Measurements from ENCODE around the gene PCDH9.

PCDH9 gene

DNA sequence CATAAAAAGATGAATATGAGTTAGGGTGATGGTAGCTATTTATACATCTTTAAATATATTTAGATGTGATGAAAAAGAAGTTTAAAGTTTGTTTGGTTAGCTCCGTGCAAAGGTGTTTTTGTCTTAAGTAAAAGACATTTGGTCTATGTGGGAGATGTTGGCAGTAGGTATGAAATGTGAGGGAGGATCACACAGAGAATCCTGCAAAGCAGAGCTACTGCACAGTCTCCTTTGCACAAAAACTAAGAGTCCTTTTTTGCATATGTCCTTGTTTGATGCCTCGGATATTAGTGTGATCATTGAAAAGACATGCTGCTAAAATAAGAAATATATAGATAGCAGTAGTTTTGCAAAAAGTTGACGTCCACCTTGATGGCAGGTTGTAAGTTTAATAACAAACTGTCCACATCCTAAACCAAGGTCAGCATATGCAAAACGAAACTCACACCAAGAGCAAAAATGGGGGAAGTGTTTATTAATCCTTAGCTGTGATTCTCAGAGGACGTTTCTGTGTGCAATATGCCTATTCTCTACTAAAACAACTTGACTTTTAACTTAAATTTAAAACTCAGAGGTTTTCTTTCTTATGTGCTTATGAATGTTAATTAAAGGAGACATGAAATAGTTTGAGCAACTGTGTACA is 870.1 kb downstream of the PCDH9 start:
- DNase-seq (ENCODE audit: low read depth in 2 of 2, low spot score in 1 of 2): no peak

DNA sequence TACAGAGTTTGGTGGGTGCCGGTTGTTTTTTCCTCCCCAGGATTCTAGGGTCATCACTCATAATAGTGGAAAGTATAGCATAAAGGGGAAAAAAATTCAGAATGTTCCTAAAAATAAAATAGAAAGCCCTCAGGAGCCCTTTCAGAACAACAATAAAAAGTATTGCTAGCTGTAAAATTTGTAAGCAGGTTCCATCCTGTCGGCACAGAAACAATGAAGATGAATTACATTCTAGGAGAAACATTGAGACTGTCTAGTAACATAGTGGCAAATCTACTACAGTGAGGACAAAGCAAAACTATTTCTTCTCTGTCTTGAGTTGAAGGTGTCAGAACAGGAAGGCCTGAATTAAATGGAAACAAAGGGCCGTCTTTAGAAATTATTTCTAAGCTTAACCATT is 870.7 kb downstream of the PCDH9 start:
- DNase-seq (ENCODE audit: low read depth in 2 of 2, low spot score in 1 of 2): no peak

DNA sequence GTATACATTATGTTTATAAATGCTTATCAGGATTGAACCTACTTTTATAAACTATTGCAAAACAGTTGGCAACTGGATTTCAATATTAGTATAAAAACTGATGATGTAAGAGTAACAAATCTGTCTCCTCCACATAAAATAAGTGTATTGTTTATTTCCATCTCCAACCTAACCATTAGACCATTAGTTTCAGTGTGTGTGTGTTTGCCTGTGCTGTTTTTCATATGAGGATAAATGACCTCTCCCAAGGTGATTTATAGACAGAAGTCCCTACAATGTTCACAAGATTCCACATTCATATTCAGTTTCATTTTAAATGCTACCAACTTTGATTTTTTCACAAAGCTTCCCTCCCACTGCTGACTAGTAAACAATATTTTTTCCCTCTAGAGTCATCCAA is 871.6 kb downstream of the PCDH9 start:
- DNase-seq (ENCODE audit: low read depth in 2 of 2, low spot score in 1 of 2): no peak

DNA sequence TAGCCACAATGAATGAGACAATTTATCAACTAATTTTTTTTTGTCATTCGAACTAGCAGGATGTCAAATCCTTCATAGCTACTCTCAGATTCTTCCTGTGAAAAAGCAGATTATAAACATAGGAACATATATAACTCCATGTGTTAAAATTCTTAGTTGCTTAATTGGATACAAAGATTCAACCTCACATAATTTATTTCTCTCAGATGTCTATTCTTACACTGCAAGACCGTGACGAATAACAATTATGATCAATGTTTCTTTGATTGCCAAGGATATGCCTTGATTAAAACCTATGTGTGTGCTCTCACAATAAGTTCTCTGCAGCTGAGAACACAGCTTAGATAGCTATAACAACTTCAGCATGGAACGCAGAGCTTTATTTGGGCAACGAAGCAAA is 872.7 kb downstream of the PCDH9 start:
- DNase-seq (ENCODE audit: low read depth in 2 of 2, low spot score in 1 of 2): no peak

DNA sequence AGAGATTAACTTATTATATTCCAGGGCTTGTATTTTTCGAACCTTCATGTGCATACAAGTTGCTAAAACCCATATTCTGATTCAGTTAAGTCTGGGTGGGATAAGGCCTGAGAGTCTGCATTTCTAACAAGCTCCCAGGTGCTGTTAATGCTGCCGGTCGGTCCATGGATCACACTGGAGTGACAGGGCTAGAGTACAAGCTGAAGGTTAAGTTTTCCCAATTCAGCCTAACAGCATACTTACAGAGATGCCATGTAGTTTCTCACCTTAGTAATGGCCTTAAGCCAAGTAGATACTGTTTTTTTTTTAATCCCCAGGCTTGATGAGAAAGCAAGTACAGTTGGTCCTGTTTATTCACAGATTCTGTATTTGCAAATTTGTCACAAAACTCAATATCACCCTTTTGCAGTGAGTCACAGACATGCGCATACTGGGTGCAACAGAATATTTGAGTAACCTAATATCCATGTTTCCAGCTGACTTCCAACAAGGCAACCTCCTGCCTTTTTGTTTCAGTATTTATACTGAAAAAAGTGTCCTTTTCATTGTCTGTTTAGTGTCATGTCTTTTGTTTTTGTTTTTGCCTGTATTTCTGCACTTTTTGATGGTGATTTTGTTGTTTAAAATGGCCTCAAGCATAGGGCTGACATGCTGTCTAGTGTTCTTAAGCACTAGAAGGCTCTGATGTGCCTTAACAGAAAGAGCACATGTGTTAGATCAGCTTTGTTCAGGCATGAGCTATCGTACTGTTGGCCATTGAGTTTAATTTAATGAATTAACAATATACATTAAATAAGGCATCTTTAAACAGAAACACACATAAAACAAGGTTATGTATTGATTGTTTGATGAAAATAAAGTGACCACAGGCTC is 875.0 kb downstream of the PCDH9 start:
- no peak for DNase-seq (ENCODE audit: low read depth in 2 of 2, low spot score in 1 of 2)

DNA sequence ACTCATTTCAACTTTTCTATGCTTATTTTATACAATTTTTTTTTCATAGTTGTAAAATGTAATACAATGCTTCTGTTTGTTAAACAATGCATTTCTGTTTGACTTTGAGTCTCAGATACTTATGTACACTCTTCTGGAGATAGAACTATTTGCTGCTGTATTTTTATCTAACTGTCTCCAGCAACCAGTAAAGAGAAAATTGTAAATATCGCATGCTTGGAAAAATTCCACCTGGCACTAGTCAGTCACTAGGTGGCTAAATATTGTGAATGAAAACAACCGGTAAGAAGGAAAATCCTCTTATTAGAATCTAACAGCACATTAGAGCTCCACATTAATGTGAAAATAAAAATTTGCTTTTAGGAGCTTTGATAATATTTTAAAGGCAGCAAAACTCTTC is 876.5 kb downstream of the PCDH9 start:
- DNase-seq (ENCODE audit: low read depth in 2 of 2, low spot score in 1 of 2): no peak

DNA sequence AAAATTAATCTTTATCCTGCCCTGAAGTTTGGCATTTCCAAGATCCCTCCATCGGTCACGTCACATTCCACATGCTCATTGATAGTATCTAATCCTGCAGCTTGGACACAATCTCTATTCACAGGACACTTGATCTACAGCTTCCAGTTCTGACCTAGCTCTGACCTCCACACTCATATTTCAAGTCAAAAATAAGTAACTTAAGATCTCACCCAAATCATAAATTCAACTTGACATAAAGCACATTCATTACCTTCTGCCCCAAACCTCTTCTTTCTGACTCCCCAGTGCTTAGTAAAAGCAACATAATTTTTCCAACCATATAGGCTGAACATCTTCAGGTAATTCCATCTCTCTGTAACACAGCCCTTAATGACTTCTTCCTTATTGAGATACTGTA is 880.2 kb downstream of the PCDH9 start:
- no peak for DNase-seq (ENCODE audit: low read depth in 2 of 2, low spot score in 1 of 2)

DNA sequence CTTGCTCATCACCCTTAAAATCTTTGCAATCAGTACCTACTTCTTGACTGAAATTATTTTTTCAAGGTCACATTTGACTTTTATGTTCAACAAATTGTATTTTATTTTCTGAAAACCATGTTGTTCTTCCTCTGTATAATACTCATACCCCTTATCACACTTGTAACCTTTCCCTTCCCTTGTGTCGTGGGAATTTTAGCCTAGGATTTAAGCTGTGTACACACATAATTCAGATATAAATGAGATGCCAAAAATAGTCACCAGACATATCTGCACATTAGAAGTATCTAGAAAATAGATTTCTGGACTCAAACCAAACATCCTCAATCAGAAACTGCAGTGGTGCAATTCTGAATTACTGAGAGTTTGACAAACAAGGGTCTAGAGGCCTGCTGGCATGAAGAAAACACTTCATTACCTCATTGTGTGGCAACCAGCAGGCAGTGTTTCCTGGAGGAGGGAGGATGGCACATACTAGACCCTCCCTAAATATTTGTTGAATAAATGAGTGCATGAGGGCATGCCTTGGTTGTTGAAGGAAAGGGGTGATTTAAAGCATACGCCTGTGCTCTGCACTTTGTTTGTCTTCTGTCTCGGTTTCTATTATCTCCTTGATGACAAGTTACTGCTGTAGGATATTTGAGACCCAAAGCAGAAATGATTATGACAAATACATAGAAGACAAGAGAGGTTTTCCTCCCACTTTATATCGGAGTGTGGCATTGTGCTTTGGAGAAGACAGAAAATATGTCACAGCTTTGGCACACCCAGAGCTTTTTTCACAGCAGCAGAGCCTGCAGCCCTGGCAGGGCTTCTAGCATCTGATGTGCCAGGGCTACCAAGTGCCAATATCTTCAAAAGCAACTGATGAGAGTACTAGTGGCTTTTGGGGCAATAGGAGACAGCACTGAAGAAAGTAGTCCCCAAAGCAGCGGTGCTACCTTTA is 881.1 kb downstream of the PCDH9 start:
- no peak for DNase-seq (ENCODE audit: low read depth in 2 of 2, low spot score in 1 of 2)

DNA sequence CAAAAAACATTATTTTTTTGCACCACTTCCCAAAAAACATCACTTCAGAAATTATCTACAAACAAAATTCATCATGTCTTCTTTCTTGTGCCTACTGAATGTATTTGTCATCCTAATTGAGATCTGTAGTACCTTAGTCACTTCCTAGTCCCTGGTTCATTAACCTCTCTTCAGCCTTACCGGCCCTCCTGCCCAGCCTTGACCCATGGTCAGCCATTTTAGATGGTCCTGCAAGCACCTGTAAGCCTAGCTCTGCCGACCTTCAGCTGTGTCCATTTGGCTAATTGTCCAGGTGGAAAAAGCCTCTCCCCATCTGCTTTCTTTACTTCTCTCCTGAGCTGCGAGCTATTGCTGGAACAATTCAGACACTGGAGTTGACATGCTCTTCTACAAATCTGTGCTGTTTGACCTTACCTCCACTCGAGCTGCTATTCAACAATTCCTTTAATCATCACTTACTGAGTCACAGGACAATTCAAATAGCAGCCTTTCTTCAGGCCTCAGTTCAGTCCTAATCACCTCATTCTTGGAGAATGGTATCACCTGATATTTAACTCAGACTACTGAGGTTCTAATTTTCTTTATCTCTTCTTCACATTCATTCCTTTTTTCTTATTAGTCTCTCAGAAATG is 882.5 kb downstream of the PCDH9 start:
- DNase-seq (ENCODE audit: low read depth in 2 of 2, low spot score in 1 of 2): no peak

DNA sequence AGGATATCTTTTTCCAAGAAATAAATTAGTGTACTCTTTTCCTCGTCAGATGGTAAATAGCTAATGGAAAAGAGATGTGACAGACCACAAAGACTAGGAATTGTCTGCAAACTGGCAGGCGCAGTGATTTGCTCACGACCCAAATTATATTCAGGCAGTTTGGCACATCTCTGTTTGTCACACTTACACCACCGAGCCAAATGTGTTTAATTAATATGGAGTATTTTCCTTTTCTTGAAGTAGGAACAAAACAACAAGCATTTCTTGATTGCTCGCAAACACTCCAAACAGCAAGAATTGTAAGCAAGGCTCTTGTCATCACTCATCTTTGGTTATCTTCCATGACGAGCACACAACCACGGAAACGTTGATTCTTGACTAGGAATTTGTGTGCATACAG is 884.2 kb downstream of the PCDH9 start:
- DNase-seq (ENCODE audit: low read depth in 2 of 2, low spot score in 1 of 2): no peak

DNA sequence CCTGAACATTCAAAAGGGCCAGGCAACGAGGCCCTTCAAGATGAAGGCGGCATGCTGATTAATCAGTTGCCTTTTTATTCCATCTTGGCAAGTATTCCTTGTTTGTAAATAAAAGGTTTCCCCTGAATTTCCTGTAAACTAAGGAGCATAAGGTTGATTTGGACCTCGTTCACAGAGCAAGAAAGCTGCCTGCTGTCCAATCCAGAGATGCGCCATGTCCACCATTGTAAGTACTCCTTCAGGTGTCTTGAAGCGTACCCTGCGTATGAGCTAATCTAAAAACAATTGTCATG is 884.7 kb downstream of the PCDH9 start:
- DNase-seq (ENCODE audit: low read depth in 2 of 2, low spot score in 1 of 2): no peak

DNA sequence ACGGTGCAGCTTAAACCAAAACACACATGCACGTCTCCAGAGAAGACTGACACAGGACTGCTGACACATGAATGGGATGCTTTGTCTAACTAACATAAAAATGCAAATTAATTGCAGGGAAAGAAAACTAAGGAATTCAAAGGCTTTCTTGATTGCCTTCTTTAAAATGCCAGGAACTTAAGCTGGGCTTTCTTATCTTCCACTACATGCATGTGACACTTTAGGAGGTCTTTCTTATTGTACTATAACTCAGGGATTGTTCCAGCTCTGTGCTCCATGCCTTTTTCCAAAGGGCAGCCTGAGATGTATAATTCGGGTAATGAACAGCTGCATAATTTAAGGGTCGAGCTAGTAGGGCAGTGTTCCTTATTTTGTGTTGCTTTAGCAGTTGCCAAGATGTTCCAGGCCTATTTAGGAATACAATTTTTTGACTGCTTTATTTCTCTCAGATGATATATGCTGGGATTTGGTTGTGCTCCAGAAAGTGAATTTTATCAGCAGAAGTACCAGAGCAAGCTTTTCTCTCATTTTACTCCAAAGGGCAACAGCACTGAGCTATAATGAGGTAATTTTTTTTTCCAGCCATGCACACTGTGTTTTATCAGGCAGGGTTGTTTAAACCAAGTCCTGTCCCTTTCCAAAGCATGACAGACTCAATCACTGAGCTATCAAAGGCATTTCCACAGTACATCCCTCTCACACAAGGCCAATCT is 885.2 kb downstream of the PCDH9 start:
- DNase-seq (ENCODE audit: low read depth in 2 of 2, low spot score in 1 of 2): no peak

DNA sequence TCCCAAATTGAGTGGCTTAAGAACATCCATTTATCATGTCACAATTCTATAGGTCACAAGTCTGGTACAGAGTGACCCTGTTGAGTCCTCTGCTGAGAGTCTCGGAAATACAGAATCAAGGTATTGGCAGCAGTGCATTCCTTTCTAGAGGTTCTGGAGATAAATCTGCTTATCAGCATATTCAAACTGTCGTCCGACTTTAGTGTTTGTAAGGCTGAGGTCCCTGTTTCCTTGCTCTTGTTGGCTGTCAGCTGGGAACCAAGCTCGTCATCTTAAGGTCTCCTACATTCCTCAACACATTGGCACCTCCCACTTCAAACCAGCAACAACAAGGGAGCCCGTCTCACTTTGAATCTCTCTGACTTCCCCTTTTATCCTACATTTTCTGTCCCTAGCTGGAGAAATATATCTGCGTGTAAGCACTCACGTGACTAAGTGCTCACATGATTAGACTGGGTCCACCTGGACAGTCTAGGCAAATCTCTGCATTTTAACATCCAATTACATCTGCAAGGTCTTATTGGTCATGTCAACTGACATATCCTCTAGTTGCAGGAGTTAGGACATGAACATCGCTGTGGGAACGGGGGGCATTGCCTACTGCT is 886.8 kb downstream of the PCDH9 start:
- DNase-seq (ENCODE audit: low read depth in 2 of 2, low spot score in 1 of 2): no peak

DNA sequence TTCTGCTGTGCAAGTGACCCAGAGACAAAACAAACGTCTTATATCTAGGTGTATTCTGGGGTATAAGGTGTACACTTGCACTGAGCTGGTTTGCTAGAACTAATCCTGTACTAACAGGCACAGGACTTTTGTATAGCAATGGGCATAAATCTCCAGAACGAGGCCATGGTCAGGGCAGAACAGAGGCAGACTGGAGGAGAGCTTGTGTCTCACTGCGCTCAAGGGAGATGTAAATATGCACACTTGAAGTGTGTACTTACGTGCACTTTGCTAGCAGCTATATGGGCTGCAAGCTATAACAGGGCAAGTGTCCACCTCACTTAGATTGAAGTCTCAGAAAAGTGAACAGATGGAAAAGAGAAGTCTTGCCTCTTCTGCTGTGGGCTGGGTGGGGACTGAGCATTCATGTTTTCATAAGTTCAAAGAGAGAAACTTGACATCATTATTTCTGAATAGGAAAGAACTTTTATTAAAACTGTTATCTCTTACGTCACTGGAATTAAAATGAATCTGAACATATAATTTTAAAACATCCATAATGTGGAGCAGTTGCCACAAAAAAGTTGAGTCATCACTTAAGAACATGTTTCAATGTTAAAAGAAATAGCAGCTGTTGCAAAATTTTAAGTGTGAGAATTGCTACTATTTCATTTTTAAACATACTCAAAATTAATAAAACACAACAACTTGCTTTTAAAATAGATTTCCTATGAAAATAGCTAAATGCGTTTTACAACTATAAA is 888.3 kb downstream of the PCDH9 start:
- no peak for DNase-seq (ENCODE audit: low read depth in 2 of 2, low spot score in 1 of 2)

DNA sequence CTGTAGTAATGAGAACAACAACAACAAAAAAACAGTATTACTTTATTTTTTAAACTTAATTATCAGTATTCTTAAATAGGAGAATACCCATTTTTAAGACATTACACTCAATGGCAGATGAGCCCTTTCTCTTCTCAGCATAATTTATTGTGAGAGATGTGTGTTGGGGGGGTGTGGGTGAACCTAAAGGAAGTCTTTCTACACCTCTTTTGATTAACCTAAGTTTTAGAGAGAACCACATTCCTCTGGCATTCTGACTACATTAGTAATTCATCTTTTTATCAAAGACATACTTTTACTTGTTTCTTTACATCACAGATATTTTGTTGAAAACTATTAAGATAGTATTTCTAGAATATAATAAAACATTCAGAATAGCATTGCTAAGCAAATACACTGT is 890.9 kb downstream of the PCDH9 start:
- no peak for DNase-seq (ENCODE audit: low read depth in 2 of 2, low spot score in 1 of 2)

DNA sequence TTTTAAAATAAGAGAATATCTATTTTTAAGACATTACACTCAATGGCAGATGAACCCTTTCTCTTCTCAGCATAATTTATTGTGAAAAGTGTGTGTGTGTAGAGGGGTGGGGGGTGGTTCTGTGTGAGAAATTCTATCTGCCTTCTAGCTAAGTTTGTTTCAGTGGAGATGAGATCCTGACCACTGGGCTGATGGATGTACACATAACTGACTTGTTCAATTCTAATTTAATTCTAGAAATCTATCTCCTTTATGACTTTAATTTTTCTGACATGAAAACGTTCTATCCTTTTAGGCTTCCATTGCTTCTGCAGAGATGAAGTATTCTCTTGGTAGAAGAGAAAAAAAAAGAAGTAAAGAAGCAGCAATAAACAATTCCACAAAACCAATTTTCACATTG is 891.6 kb downstream of the PCDH9 start:
- DNase-seq (ENCODE audit: low read depth in 2 of 2, low spot score in 1 of 2): no peak

DNA sequence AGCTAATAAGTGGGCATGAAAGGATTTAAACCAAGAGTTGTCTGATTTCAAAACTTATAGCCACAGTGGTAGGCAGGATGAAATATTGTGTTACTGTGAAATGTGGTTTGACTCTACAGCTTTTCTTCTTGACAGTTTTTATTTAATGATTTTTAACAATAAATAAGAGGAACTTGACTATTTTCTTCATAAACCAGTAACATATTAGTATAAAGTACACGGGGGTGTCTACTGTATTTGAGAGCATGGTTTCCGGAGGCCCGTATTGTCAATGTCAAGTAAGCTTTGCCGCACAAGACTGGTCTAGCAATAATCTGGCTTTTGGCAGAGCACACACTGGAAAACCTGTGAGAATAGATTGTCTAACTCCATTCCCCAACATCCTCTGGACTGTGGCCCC is 894.5 kb downstream of the PCDH9 start:
- no peak for DNase-seq (ENCODE audit: low read depth in 2 of 2, low spot score in 1 of 2)

DNA sequence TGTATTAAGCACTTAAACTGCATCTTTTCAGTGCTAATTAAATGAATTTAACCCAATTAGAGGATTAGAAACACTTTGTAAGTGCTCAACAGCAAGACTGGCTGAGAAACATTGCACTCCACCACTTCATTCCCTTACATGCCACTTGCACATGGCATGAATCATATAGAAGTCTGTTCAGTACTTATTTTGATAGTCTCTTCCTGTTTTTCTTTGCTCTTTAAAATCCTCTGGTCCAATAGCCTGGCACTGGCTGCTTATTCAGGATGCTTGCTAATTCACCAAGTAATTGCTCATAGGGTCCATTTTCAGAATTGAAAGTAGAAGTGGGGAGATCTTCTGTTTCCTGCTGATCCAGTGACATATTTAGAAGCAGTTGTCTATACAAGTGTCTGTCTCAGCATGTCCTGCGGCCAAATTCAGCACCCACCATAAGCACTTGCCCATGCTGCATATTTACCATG is 900.1 kb downstream of the PCDH9 start:
- no peak for DNase-seq (ENCODE audit: low read depth in 2 of 2, low spot score in 1 of 2)

DNA sequence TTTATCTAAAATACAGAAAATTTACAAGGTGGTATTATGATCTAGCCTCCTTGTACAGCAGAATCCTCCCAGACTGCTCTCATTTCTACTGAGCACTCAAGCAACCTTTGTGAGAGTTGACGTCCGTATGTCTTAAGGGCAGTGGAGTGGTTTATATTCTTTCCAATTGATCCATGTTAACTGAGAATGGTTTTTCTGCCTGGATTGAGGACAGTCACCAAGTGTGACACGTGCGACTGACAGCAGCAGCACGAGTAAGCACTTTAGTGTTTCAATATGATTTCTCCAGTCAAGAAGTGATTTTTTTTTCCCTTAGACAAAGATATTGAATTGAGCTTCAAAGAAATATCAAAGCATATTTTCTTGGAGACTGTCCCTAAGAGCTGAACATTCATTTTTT is 901.7 kb downstream of the PCDH9 start:
- no peak for DNase-seq (ENCODE audit: low read depth in 2 of 2, low spot score in 1 of 2)
